GM18867 (cell line): ENCODE results near the gene PFN3.
A peak's percentile ranks its signal among the peaks of the same experiment; 100 is the strongest.
"Not testable (repeated sequence)": the region's sequence is repeated elsewhere in the genome, so short reads cannot be mapped to it uniquely, and the experiment has no call there.

Experiments
- ATAC-seq: cut with Tn5 transposase; IDR thresholded peaks from one replicate; pipeline ENCODE4 v1.9.1; 2021; ENCODE audit warnings: mild to moderate bottlenecking, moderate library complexity; ENCODE audit not compliant: unreplicated experiment

The PFN3 gene

GRCh38 chr5:177375516-177375915 lies 24.9 kb downstream of the PFN3 start:
- not testable (repeated sequence) for ATAC-seq

GRCh38 chr5:177374211-177374610 lies 26.2 kb downstream of the PFN3 start:
- ATAC-seq = no peak

- ATAC-seq = no peak
Observed at GRCh38 chr5:177373806-177374205, 26.7 kb downstream of the PFN3 start.

- ATAC-seq = no peak
Observed at GRCh38 chr5:177372910-177373309, 27.6 kb downstream of the PFN3 start.

- no peak for ATAC-seq
Observed at GRCh38 chr5:177372034-177372896, 28.2 kb downstream of the PFN3 start.

- no peak for ATAC-seq
Observed at GRCh38 chr5:177371120-177372033, 29.1 kb downstream of the PFN3 start.

GRCh38 chr5:177370488-177371119 lies 29.9 kb downstream of the PFN3 start:
- peak; percentile 60 for ATAC-seq

- no peak for ATAC-seq
Observed at GRCh38 chr5:177369645-177370440, 30.6 kb downstream of the PFN3 start.

GRCh38 chr5:177368869-177369644 lies 31.4 kb downstream of the PFN3 start:
- ATAC-seq = no peak

GRCh38 chr5:177367981-177368868 lies 32.2 kb downstream of the PFN3 start:
- ATAC-seq = no peak

- ATAC-seq = no peak
Observed at GRCh38 chr5:177367323-177367848, 33.1 kb downstream of the PFN3 start.

GRCh38 chr5:177366528-177367322 lies 33.7 kb downstream of the PFN3 start:
- no peak for ATAC-seq

- no peak for ATAC-seq
Observed at GRCh38 chr5:177365845-177366527, 34.5 kb downstream of the PFN3 start.

- ATAC-seq = no peak
Observed at GRCh38 chr5:177364159-177364962, 36.1 kb downstream of the PFN3 start.

GRCh38 chr5:177363565-177363964 lies 36.9 kb downstream of the PFN3 start:
- ATAC-seq = no peak
